ENCODE results near the gene PITPNB.

Gene PITPNB

GRCh38 chr22:27913162-27913741 is 5.8 kb downstream of the PITPNB start:
- H3K27me3 ChIP-seq (ENCODE audit: control insufficient read depth, insufficient read depth, low read length), result no peaks in the 10 kb centered on the region
- no peak overlapping the region for H3K4me3 ChIP-seq (ENCODE audit: low read depth, low read length)
- H3K4me1 ChIP-seq (ENCODE audit: control insufficient read depth, insufficient read depth, low read length), result peaks cover 11% of the 10 kb centered on the region
- no peak overlapping the region for H3K9ac ChIP-seq (ENCODE audit: low read depth, low read length)
- H3K36me3 ChIP-seq (ENCODE audit: control insufficient read depth, insufficient read depth, low read length), result no peaks in the 10 kb centered on the region
- H3K9me3 ChIP-seq (ENCODE audit: control insufficient read depth, insufficient read depth, low read length), result no peaks in the 10 kb centered on the region

GRCh38 chr22:27912101-27912500 is 7.0 kb downstream of the PITPNB start:
- H3K9me3 ChIP-seq (ENCODE audit: control insufficient read depth, insufficient read depth, low read length), result no peaks in the 10 kb centered on the region
- peaks cover 5% of the 10 kb centered on the region for H3K36me3 ChIP-seq (ENCODE audit: control insufficient read depth, insufficient read depth, low read length)
- no peak overlapping the region for H3K9ac ChIP-seq (ENCODE audit: low read depth, low read length)
- H3K4me3 ChIP-seq (ENCODE audit: low read depth, low read length), result no peak overlapping the region
- H3K4me1 ChIP-seq (ENCODE audit: control insufficient read depth, insufficient read depth, low read length), result peaks cover 4% of the 10 kb centered on the region
- no peaks in the 10 kb centered on the region for H3K27me3 ChIP-seq (ENCODE audit: control insufficient read depth, insufficient read depth, low read length)

GRCh38 chr22:27911330-27911729 is 7.7 kb downstream of the PITPNB start:
- Histone ChIP-seq H3K9ac (ENCODE audit: low read depth, low read length) (no peak overlapping the region), H3K36me3 (ENCODE audit: control insufficient read depth, insufficient read depth, low read length) (peaks cover 6% of the 10 kb centered on the region), H3K27me3 (ENCODE audit: control insufficient read depth, insufficient read depth, low read length) (no peaks in the 10 kb centered on the region), H3K4me3 (ENCODE audit: low read depth, low read length) (no peak overlapping the region), H3K9me3 (ENCODE audit: control insufficient read depth, insufficient read depth, low read length) (no peaks in the 10 kb centered on the region), H3K4me1 (ENCODE audit: control insufficient read depth, insufficient read depth, low read length) (peaks cover 4% of the 10 kb centered on the region)

GRCh38 chr22:27906241-27906640 is 12.8 kb downstream of the PITPNB start:
- no peak overlapping the region for H3K9ac ChIP-seq (ENCODE audit: low read depth, low read length)
- no peaks in the 10 kb centered on the region for H3K27me3 ChIP-seq (ENCODE audit: control insufficient read depth, insufficient read depth, low read length)
- no peaks in the 10 kb centered on the region for H3K4me1 ChIP-seq (ENCODE audit: control insufficient read depth, insufficient read depth, low read length)
- no peaks in the 10 kb centered on the region for H3K9me3 ChIP-seq (ENCODE audit: control insufficient read depth, insufficient read depth, low read length)
- no peak overlapping the region for H3K4me3 ChIP-seq (ENCODE audit: low read depth, low read length)
- peaks cover 6% of the 10 kb centered on the region for H3K36me3 ChIP-seq (ENCODE audit: control insufficient read depth, insufficient read depth, low read length)

GRCh38 chr22:27905653-27906052 is 13.4 kb downstream of the PITPNB start:
- H3K36me3 ChIP-seq (ENCODE audit: control insufficient read depth, insufficient read depth, low read length), result peaks cover 6% of the 10 kb centered on the region
- no peak overlapping the region for H3K4me3 ChIP-seq (ENCODE audit: low read depth, low read length)
- H3K27me3 ChIP-seq (ENCODE audit: control insufficient read depth, insufficient read depth, low read length), result no peaks in the 10 kb centered on the region
- no peaks in the 10 kb centered on the region for H3K4me1 ChIP-seq (ENCODE audit: control insufficient read depth, insufficient read depth, low read length)
- no peak overlapping the region for H3K9ac ChIP-seq (ENCODE audit: low read depth, low read length)
- no peaks in the 10 kb centered on the region for H3K9me3 ChIP-seq (ENCODE audit: control insufficient read depth, insufficient read depth, low read length)

GRCh38 chr22:27903805-27904473 is 15.1 kb downstream of the PITPNB start:
- H3K4me3 ChIP-seq (ENCODE audit: low read depth, low read length), result no peak overlapping the region
- no peaks in the 10 kb centered on the region for H3K9me3 ChIP-seq (ENCODE audit: control insufficient read depth, insufficient read depth, low read length)
- no peaks in the 10 kb centered on the region for H3K4me1 ChIP-seq (ENCODE audit: control insufficient read depth, insufficient read depth, low read length)
- no peaks in the 10 kb centered on the region for H3K27me3 ChIP-seq (ENCODE audit: control insufficient read depth, insufficient read depth, low read length)
- peaks cover 6% of the 10 kb centered on the region for H3K36me3 ChIP-seq (ENCODE audit: control insufficient read depth, insufficient read depth, low read length)
- H3K9ac ChIP-seq (ENCODE audit: low read depth, low read length), result no peak overlapping the region

- Histone ChIP-seq H3K36me3 (ENCODE audit: control insufficient read depth, insufficient read depth, low read length) (peaks cover 4% of the 10 kb centered on the region), H3K27me3 (ENCODE audit: control insufficient read depth, insufficient read depth, low read length) (no peaks in the 10 kb centered on the region), H3K4me3 (ENCODE audit: low read depth, low read length) (no peak overlapping the region), H3K9me3 (ENCODE audit: control insufficient read depth, insufficient read depth, low read length) (no peaks in the 10 kb centered on the region), H3K9ac (ENCODE audit: low read depth, low read length) (no peak overlapping the region), H3K4me1 (ENCODE audit: control insufficient read depth, insufficient read depth, low read length) (no peaks in the 10 kb centered on the region)
Observed at GRCh38 chr22:27900153-27900552, 18.9 kb downstream of the PITPNB start.

- no peak overlapping the region for H3K4me3 ChIP-seq (ENCODE audit: low read depth, low read length)
- no peaks in the 10 kb centered on the region for H3K9me3 ChIP-seq (ENCODE audit: control insufficient read depth, insufficient read depth, low read length)
- no peaks in the 10 kb centered on the region for H3K4me1 ChIP-seq (ENCODE audit: control insufficient read depth, insufficient read depth, low read length)
- H3K36me3 ChIP-seq (ENCODE audit: control insufficient read depth, insufficient read depth, low read length), result peaks cover 6% of the 10 kb centered on the region
- no peaks in the 10 kb centered on the region for H3K27me3 ChIP-seq (ENCODE audit: control insufficient read depth, insufficient read depth, low read length)
- H3K9ac ChIP-seq (ENCODE audit: low read depth, low read length), result no peak overlapping the region
Observed at GRCh38 chr22:27896245-27896644, 22.8 kb downstream of the PITPNB start.

GRCh38 chr22:27895600-27895999 is 23.5 kb downstream of the PITPNB start:
- Histone ChIP-seq H3K9me3 (ENCODE audit: control insufficient read depth, insufficient read depth, low read length) (no peaks in the 10 kb centered on the region), H3K9ac (ENCODE audit: low read depth, low read length) (no peak overlapping the region), H3K4me3 (ENCODE audit: low read depth, low read length) (no peak overlapping the region), H3K36me3 (ENCODE audit: control insufficient read depth, insufficient read depth, low read length) (peaks cover 8% of the 10 kb centered on the region), H3K27me3 (ENCODE audit: control insufficient read depth, insufficient read depth, low read length) (no peaks in the 10 kb centered on the region), H3K4me1 (ENCODE audit: control insufficient read depth, insufficient read depth, low read length) (no peaks in the 10 kb centered on the region)

GRCh38 chr22:27892811-27893210 is 26.2 kb downstream of the PITPNB start:
- Histone ChIP-seq H3K9ac (ENCODE audit: low read depth, low read length) (no peak overlapping the region), H3K27me3 (ENCODE audit: control insufficient read depth, insufficient read depth, low read length) (no peaks in the 10 kb centered on the region), H3K9me3 (ENCODE audit: control insufficient read depth, insufficient read depth, low read length) (no peaks in the 10 kb centered on the region), H3K4me1 (ENCODE audit: control insufficient read depth, insufficient read depth, low read length) (peaks cover 1% of the 10 kb centered on the region), H3K36me3 (ENCODE audit: control insufficient read depth, insufficient read depth, low read length) (peaks cover 16% of the 10 kb centered on the region), H3K4me3 (ENCODE audit: low read depth, low read length) (no peak overlapping the region)

GRCh38 chr22:27892064-27892463 is 27.0 kb downstream of the PITPNB start:
- Histone ChIP-seq H3K4me1 (ENCODE audit: control insufficient read depth, insufficient read depth, low read length) (peaks cover 5% of the 10 kb centered on the region), H3K36me3 (ENCODE audit: control insufficient read depth, insufficient read depth, low read length) (peaks cover 12% of the 10 kb centered on the region), H3K9me3 (ENCODE audit: control insufficient read depth, insufficient read depth, low read length) (no peaks in the 10 kb centered on the region), H3K9ac (ENCODE audit: low read depth, low read length) (no peak overlapping the region), H3K27me3 (ENCODE audit: control insufficient read depth, insufficient read depth, low read length) (no peaks in the 10 kb centered on the region), H3K4me3 (ENCODE audit: low read depth, low read length) (no peak overlapping the region)

- Histone ChIP-seq H3K4me3 (ENCODE audit: low read depth, low read length) (no peak overlapping the region), H3K9me3 (ENCODE audit: control insufficient read depth, insufficient read depth, low read length) (no peaks in the 10 kb centered on the region), H3K36me3 (ENCODE audit: control insufficient read depth, insufficient read depth, low read length) (peaks cover 12% of the 10 kb centered on the region), H3K9ac (ENCODE audit: low read depth, low read length) (no peak overlapping the region), H3K27me3 (ENCODE audit: control insufficient read depth, insufficient read depth, low read length) (no peaks in the 10 kb centered on the region), H3K4me1 (ENCODE audit: control insufficient read depth, insufficient read depth, low read length) (peaks cover 26% of the 10 kb centered on the region)
Observed at GRCh38 chr22:27888310-27888709, 30.7 kb downstream of the PITPNB start.

All from iPS-15b (cell line).